SK-N-SH (cell line): ENCODE measurements around the gene THAP7. TPM values are rescaled to one million over a fixed set of nuclear protein-coding genes. Genes with fewer than 3 reads are reported as not detected.

ENCODE experiments used
- CTCF ChIA-PET: fragments of 300-600, 350-600 bp; formaldehyde crosslinking; extraction: SDS; loops from one replicate; lab custom pipeline; 2021; lab: Yijun Ruan, JAX
- POLR2A ChIA-PET: fragments of 350-600 bp; sonication (Branson Sonifier 250); formaldehyde crosslinking; extraction: SDS; loops from one replicate; lab custom pipeline; 2020; ENCODE audit warnings: antibody characterized with exemption, inconsistent platforms; lab: Yijun Ruan, JAX
- DNase-seq: peaks from one replicate; pipeline ENCODE4 v3.0.0; 2012
- H2AFZ ChIP-seq: fragments of 200-600 bp; sonication (generic); 2 replicates; pipeline ENCODE4 v1.8.1; 2016; ENCODE audit warnings: antibody characterized with exemption, mild to moderate bottlenecking, low read depth
- H3F3A ChIP-seq: fragments of 200-600 bp; sonication (generic); replicated peaks from 2 replicates; pipeline ENCODE3; 2016; ENCODE audit warnings: antibody characterized with exemption, mild to moderate bottlenecking; ENCODE audit not compliant: insufficient read depth
- H3K27ac ChIP-seq, 2 experiments: fragments of 200-500 bp in 1 of 2; fragments of 200-600 bp in 1 of 2; sonication (Bioruptor generic) in 1 of 2; sonication (generic), shearing (Covaris generic) in 1 of 2; 2 replicates each; pipeline versions ENCODE4 v1.5.1 to v1.6.1; 2014 to 2016; ENCODE audit warnings: low read depth in 2 of 2, inconsistent platforms in 1 of 2, low read length in 1 of 2, mild to moderate bottlenecking in 1 of 2, mixed read lengths in 1 of 2
- H3K27me3 ChIP-seq: fragments of 200-600 bp; sonication (generic), shearing (Covaris generic); 2 replicates; pipeline ENCODE4 v1.6.1; 2016; ENCODE audit warnings: mixed run types; ENCODE audit not compliant: insufficient read depth
- H3K36me3 ChIP-seq, 2 experiments: fragments of 200-500 bp in 1 of 2; fragments of 200-600 bp in 1 of 2; sonication (Bioruptor generic) in 1 of 2; sonication (generic) in 1 of 2; replicated peaks in 1 of 2; 2 replicates each; pipeline versions ENCODE3 to v1.5.1; 2014 to 2016; ENCODE audit warnings: low read length in 1 of 2, mild to moderate bottlenecking in 1 of 2; ENCODE audit not compliant: insufficient read depth in 2 of 2, control insufficient read depth in 1 of 2
- H3K4me1 ChIP-seq, 2 experiments: fragments of 200-500 bp in 1 of 2; fragments of 200-600 bp in 1 of 2; sonication (Bioruptor generic) in 1 of 2; sonication (generic), shearing (Covaris generic) in 1 of 2; 2 replicates each; pipeline versions ENCODE4 v1.5.1 to v1.6.1; 2014 to 2016; ENCODE audit warnings: low read depth in 1 of 2, low read length in 1 of 2, mixed run types in 1 of 2; ENCODE audit not compliant: insufficient read depth in 2 of 2, control insufficient read depth in 1 of 2
- H3K4me2 ChIP-seq: fragments of 200-600 bp; sonication (generic), shearing (Covaris generic); 2 replicates; pipeline ENCODE4 v1.6.1; 2017; ENCODE audit warnings: mixed run types
- H3K4me3 ChIP-seq, 2 experiments: fragments of 200-500 bp in 1 of 2; fragments of 200-600 bp in 1 of 2; sonication (Bioruptor generic) in 1 of 2; sonication (generic), shearing (Covaris generic) in 1 of 2; 2 replicates each; pipeline versions ENCODE4 v1.5.1 to v1.8.1; 2014 to 2016; ENCODE audit warnings: low read depth in 2 of 2, inconsistent platforms in 1 of 2, low read length in 1 of 2, mild to moderate bottlenecking in 1 of 2, mixed read lengths in 1 of 2, moderate library complexity in 1 of 2
- H3K79me2 ChIP-seq: fragments of 200-600 bp; sonication (generic); 2 replicates; pipeline ENCODE4 v1.8.1; 2017; ENCODE audit warnings: mild to moderate bottlenecking; ENCODE audit not compliant: insufficient read depth
- H3K9ac ChIP-seq: fragments of 200-600 bp; sonication (generic); 2 replicates; pipeline ENCODE4 v1.6.1; 2017; ENCODE audit warnings: mixed run types
- H3K9me2 ChIP-seq: fragments of 200-600 bp; sonication (generic); 2 replicates; pipeline ENCODE4 v1.6.1; 2017; ENCODE audit warnings: mixed run types
- H3K9me3 ChIP-seq: fragments of 200-600 bp; sonication (generic); 2 replicates; pipeline ENCODE4 v1.6.1; 2017; ENCODE audit warnings: mixed run types, mild to moderate bottlenecking, moderate library complexity
- H4K20me1 ChIP-seq: fragments of 200-600 bp; sonication (generic); 2 replicates; pipeline ENCODE4 v1.6.1; 2017; ENCODE audit warnings: mild to moderate bottlenecking, mixed run types; ENCODE audit not compliant: insufficient read depth
- CHD2 ChIP-seq: fragments of 150-350 bp; IDR thresholded peaks from 2 replicates; pipeline ENCODE4 v1.6.1; 2018; ENCODE audit warnings: low read length; ENCODE audit not compliant: partially characterized antibody
- CTCF ChIP-seq: fragments of 200-600 bp; sonication (generic); IDR thresholded peaks from 2 replicates; pipeline ENCODE4 v1.6.1; 2017; ENCODE audit warnings: antibody characterized with exemption, mild to moderate bottlenecking, moderate library complexity
- ELF1 ChIP-seq: IDR thresholded peaks from 2 replicates; pipeline ENCODE4 v1.4.0; 2012
- EZH2phosphoT487 ChIP-seq: fragments of 200-600 bp; sonication (generic); IDR thresholded peaks from 2 replicates; pipeline ENCODE4 v1.6.1; 2017; ENCODE audit warnings: low read depth, mixed run types, mild to moderate bottlenecking, antibody characterized with exemption, moderate library complexity, borderline replicate concordance
- FOXJ3 ChIP-seq: sonication (generic); formaldehyde crosslinking; IDR thresholded peaks from 2 replicates; pipeline ENCODE4 v1.5.1; 2020; ENCODE audit warnings: mild to moderate bottlenecking, missing genetic modification reagents
- GATA2 ChIP-seq: sonication (generic); formaldehyde crosslinking; IDR thresholded peaks from 2 replicates; pipeline ENCODE4 v1.5.0; 2020; ENCODE audit warnings: mild to moderate bottlenecking, missing genetic modification reagents
- MAX ChIP-seq: IDR thresholded peaks from 2 replicates; pipeline ENCODE4 v1.4.0; 2012; ENCODE audit warnings: low read depth
- NRF1 ChIP-seq: IDR thresholded peaks from 2 replicates; pipeline ENCODE4 v1.6.1; 2012; ENCODE audit warnings: low read depth, mild to moderate bottlenecking, low read length
- REST ChIP-seq: IDR thresholded peaks from 2 replicates; pipeline ENCODE4 v1.6.1; 2012; ENCODE audit warnings: mild to moderate bottlenecking, low read depth, low read length, moderate library complexity
- RFX5 ChIP-seq: IDR thresholded peaks from 2 replicates; pipeline ENCODE4 v1.6.1; 2012; ENCODE audit warnings: mild to moderate bottlenecking, improper control_type of control experiment, low read length
- SIN3A ChIP-seq: IDR thresholded peaks from 2 replicates; pipeline ENCODE4 v1.6.1; 2012; ENCODE audit warnings: low read depth, mild to moderate bottlenecking, low read length, moderate library complexity, borderline replicate concordance
- SMC3 ChIP-seq: IDR thresholded peaks from 2 replicates; pipeline ENCODE4 v1.6.1; 2012; ENCODE audit warnings: low read depth, low read length, improper control_type of control experiment
- TAF1 ChIP-seq: IDR thresholded peaks from 2 replicates; pipeline ENCODE4 v1.6.1; 2012; ENCODE audit warnings: low read depth, mild to moderate bottlenecking, low read length, moderate library complexity, borderline replicate concordance
- USF1 ChIP-seq: IDR thresholded peaks from 2 replicates; pipeline ENCODE4 v1.4.0; 2012; ENCODE audit warnings: low read depth, borderline replicate concordance
- USF2 ChIP-seq: fragments of 150-350 bp; IDR thresholded peaks from 2 replicates; pipeline ENCODE4 v1.6.1; 2017; ENCODE audit warnings: antibody characterized with exemption, low read length, low read depth, borderline replicate concordance
- WGBS: methylation state at CpG from one replicate; pipeline ENCODE4 v1.1.6; 2017; ENCODE audit warnings: low lambda C conversion rate; 5-methylcytosine and 5-hydroxymethylcytosine counted together
- polyA plus RNA-seq, 3 experiments: library from polyadenylated mRNA; depleted of rRNA; stranded (reverse); fragments of >200 nt; gene quantifications; 2 replicates each; pipeline ENCODE4 v1.2.3, GENCODE V29; 2012

The THAP7 gene
- polyA plus RNA-seq, 1 of the 3 experiments (the other 2 are of a cell fraction): 32.0 TPM

GRCh38 chr22:20952544-20953341 is 49.2 kb downstream of the THAP7 start:
- CTCF ChIA-PET: interaction anchor here (1.2 to 4.0 kb wide), 4 partner anchors 9 to 67 kb away, joined by 4 to 26 read pairs (median 8); partner anchors contain the start of gene LZTR1
- Histone ChIP-seq H3F3A (peaks cover 4% of the 10 kb centered on the region), H3K27me3 (no peaks in the 10 kb centered on the region), H3K9ac (no peak overlapping the region), H3K9me3 (no peaks in the 10 kb centered on the region), H3K4me2 (no peak overlapping the region), H2AFZ (no peak overlapping the region), H3K79me2 (peaks cover 50% of the 10 kb centered on the region), H3K27ac (no peak overlapping the region), H4K20me1 (peaks cover 44% of the 10 kb centered on the region), H3K36me3 (peaks cover 28 to 45% of the 10 kb centered on the region in 2 experiments), H3K9me2 (no peaks in the 10 kb centered on the region), H3K4me3 (no peak overlapping the region), H3K4me1 (no peaks in the 10 kb centered on the region)
- POLR2A ChIA-PET: no interaction called here
- TF ChIP-seq FOXJ3 (CRISPR knock-in tag) (no peak), NRF1 (no peak), MAX (no peak), USF2 (no peak), SMC3 (no peak), CTCF (no peak), ELF1 (no peak), GATA2 (CRISPR knock-in tag) (no peak), EZH2phosphoT487 (no peak), CHD2 (no peak), REST (no peak), USF1 (no peak), RFX5 (no peak), SIN3A (no peak), TAF1 (no peak)
- 97% methylated on average over 12 of the region's 13 CpGs for WGBS
- no peak for DNase-seq
